Peyer's patch (tissue), 4 donors: ENCODE results near the gene CDKN1C.

Experiments used
- CTCF ChIP-seq, 6 experiments: fragments of 450-650 bp in 4 of 6; fragments of 200-600 bp in 2 of 6; sonication (generic) in 1 of 6; IDR thresholded peaks; one replicate each; pipeline ENCODE4 v1.5.1; 2017 to 2019; ENCODE audit warnings: antibody characterized with exemption in 6 of 6, mild to moderate bottlenecking in 3 of 6, moderate library complexity in 1 of 6
- POLR2A ChIP-seq, 2 donors: fragments of 450-650 bp; IDR thresholded peaks; one replicate each; pipeline ENCODE4 v1.5.1; 2017; ENCODE audit warnings: antibody characterized with exemption in 2 of 2, mild to moderate bottlenecking in 2 of 2, moderate library complexity in 2 of 2

GRCh38 chr11:2886191-2886894 lies 768 bp upstream of the CDKN1C start:
- TF ChIP-seq CTCF (IDR thresholded peaks at IDR 0.05), result no peak
- no peak for TF ChIP-seq POLR2A (IDR thresholded peaks at IDR 0.05)
